ENCODE measurements around the gene ADGRL3.

DNA sequence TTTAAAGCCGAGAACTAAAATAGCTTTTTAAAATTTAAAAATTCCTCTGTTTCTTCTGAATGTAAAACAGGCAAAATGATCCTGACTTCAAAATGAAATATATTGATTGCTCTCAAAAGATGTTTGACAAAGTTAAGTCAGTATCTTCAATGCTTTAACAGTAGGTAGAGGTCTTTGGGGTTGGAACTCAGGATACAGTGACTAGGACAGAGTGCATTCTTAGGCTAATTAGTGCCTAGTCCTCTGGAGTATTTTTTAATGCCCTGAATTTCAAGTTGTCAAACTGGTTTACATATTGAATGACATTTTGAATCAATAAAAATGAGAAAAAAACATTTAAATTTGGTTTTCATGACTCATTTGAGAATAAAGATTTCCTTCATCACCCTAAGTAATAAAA lies 877.3 kb downstream of the ADGRL3 start:
- TF ChIP-seq TCF4 (CRISPR knock-in tag; IDR thresholded peaks at IDR 0.05; ENCODE audit: borderline replicate concordance), result no peak
- no peak for TF ChIP-seq PPARA (CRISPR knock-in tag; IDR thresholded peaks at IDR 0.05; ENCODE audit: borderline replicate concordance)
- no peak for TF ChIP-seq ZFP30 (CRISPR knock-in tag; IDR thresholded peaks at IDR 0.05)
- TF ChIP-seq, protein P1, sequence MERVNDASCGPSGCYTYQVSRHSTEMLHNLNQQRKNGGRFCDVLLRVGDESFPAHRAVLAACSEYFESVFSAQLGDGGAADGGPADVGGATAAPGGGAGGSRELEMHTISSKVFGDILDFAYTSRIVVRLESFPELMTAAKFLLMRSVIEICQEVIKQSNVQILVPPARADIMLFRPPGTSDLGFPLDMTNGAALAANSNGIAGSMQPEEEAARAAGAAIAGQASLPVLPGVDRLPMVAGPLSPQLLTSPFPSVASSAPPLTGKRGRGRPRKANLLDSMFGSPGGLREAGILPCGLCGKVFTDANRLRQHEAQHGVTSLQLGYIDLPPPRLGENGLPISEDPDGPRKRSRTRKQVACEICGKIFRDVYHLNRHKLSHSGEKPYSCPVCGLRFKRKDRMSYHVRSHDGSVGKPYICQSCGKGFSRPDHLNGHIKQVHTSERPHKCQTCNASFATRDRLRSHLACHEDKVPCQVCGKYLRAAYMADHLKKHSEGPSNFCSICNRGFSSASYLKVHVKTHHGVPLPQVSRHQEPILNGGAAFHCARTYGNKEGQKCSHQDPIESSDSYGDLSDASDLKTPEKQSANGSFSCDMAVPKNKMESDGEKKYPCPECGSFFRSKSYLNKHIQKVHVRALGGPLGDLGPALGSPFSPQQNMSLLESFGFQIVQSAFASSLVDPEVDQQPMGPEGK (CRISPR knock-in tag; IDR thresholded peaks at IDR 0.05; ENCODE audit: borderline replicate concordance), result no peak
- TF ChIP-seq GLIS3 (CRISPR knock-in tag; IDR thresholded peaks at IDR 0.05), result no peak
- TF ChIP-seq, protein P2, sequence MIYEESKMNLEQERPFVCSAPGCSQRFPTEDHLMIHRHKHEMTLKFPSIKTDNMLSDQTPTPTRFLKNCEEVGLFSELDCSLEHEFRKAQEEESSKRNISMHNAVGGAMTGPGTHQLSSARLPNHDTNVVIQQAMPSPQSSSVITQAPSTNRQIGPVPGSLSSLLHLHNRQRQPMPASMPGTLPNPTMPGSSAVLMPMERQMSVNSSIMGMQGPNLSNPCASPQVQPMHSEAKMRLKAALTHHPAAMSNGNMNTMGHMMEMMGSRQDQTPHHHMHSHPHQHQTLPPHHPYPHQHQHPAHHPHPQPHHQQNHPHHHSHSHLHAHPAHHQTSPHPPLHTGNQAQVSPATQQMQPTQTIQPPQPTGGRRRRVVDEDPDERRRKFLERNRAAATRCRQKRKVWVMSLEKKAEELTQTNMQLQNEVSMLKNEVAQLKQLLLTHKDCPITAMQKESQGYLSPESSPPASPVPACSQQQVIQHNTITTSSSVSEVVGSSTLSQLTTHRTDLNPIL (CRISPR knock-in tag; IDR thresholded peaks at IDR 0.05; ENCODE audit: low read depth), result no peak
- TF ChIP-seq, protein P3, sequence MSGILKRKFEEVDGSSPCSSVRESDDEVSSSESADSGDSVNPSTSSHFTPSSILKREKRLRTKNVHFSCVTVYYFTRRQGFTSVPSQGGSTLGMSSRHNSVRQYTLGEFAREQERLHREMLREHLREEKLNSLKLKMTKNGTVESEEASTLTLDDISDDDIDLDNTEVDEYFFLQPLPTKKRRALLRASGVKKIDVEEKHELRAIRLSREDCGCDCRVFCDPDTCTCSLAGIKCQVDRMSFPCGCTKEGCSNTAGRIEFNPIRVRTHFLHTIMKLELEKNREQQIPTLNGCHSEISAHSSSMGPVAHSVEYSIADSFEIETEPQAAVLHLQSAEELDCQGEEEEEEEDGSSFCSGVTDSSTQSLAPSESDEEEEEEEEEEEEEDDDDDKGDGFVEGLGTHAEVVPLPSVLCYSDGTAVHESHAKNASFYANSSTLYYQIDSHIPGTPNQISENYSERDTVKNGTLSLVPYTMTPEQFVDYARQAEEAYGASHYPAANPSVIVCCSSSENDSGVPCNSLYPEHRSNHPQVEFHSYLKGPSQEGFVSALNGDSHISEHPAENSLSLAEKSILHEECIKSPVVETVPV (CRISPR knock-in tag; IDR thresholded peaks at IDR 0.05), result no peak
- TF ChIP-seq RARB (CRISPR knock-in tag; IDR thresholded peaks at IDR 0.05), result no peak
- TF ChIP-seq ZFP3 (CRISPR knock-in tag; IDR thresholded peaks at IDR 0.05), result no peak
- TF ChIP-seq, protein P4, sequence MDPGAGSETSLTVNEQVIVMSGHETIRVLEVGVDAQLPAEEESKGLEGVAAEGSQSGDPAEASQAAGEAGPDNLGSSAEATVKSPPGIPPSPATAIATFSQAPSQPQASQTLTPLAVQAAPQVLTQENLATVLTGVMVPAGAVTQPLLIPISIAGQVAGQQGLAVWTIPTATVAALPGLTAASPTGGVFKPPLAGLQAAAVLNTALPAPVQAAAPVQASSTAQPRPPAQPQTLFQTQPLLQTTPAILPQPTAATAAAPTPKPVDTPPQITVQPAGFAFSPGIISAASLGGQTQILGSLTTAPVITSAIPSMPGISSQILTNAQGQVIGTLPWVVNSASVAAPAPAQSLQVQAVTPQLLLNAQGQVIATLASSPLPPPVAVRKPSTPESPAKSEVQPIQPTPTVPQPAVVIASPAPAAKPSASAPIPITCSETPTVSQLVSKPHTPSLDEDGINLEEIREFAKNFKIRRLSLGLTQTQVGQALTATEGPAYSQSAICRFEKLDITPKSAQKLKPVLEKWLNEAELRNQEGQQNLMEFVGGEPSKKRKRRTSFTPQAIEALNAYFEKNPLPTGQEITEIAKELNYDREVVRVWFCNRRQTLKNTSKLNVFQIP (CRISPR knock-in tag; IDR thresholded peaks at IDR 0.05; ENCODE audit: borderline replicate concordance, low read depth), result no peak
- no peak for TF ChIP-seq ESRRG (CRISPR knock-in tag; IDR thresholded peaks at IDR 0.05)
- TF ChIP-seq ZC3H10 (CRISPR knock-in tag; IDR thresholded peaks at IDR 0.05), result no peak
- no peak for TF ChIP-seq SNAI2 (CRISPR knock-in tag; IDR thresholded peaks at IDR 0.05)
